Measurements from ENCODE around the gene KREMEN2.
A peak's percentile ranks its signal among the peaks of the same experiment; 100 is the strongest.

The KREMEN2 gene

DNA sequence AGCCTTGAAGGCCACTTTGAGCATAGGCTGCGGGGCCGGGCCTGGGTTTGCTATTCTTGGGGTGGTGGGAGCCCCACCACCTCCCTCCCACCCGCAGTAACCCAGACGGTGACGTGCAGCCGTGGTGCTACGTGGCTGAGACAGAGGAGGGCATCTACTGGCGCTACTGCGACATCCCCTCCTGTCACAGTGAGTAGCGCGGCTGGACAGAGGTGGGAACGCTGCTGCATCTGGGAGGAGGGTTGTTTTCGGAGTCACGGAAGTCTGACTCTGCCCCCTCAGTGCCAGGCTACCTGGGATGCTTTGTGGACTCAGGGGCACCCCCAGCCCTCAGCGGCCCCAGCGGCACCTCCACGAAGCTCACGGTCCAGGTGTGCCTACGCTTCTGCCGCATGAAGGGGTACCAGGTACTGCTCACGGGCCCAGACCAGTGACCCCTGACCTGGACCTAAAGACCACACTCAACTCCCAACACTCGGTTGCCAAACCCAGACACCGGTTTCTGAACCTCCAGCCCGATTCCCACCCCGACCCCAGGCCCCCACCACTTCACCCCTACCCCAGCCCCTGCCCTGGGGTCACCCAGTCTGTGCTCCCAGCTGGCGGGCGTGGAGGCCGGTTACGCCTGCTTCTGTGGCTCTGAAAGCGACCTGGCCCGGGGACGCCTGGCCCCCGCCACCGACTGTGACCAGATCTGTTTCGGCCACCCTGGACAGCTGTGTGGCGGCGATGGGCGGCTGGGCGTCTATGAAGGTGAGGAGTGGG, 2.1 kb downstream of the KREMEN2 start:
- H3K79me2 ChIP-seq (ENCODE audit: control insufficient read depth, insufficient read depth, low read length, unreplicated experiment) = no peaks in the 10 kb centered on the region
- H3K4me3 ChIP-seq (ENCODE audit: low read depth, low read length) = no peak overlapping the region
- H3K27ac ChIP-seq (ENCODE audit: low read depth, low read length) = no peak overlapping the region
- no peaks in the 10 kb centered on the region for H3K36me3 ChIP-seq (ENCODE audit: insufficient read depth, low read length)
- H3K27me3 ChIP-seq (ENCODE audit: insufficient read depth, low read length) = peaks cover 55% of the 10 kb centered on the region
- peaks cover 18% of the 10 kb centered on the region for H3K4me1 ChIP-seq (ENCODE audit: control insufficient read depth, insufficient read depth, low read length, unreplicated experiment)
- no peak overlapping the region for H2AFZ ChIP-seq (ENCODE audit: low read length, unreplicated experiment)

GRCh38 chr16:2966808-2967191, 2.7 kb downstream of the KREMEN2 start:
- Histone ChIP-seq H3K4me3 (ENCODE audit: low read depth, low read length) (no peak overlapping the region), H3K27ac (ENCODE audit: low read depth, low read length) (no peak overlapping the region), H2AFZ (ENCODE audit: low read length, unreplicated experiment) (no peak overlapping the region), H3K36me3 (ENCODE audit: insufficient read depth, low read length) (no peaks in the 10 kb centered on the region), H3K79me2 (ENCODE audit: control insufficient read depth, insufficient read depth, low read length, unreplicated experiment) (no peaks in the 10 kb centered on the region), H3K27me3 (ENCODE audit: insufficient read depth, low read length) (peaks cover 55% of the 10 kb centered on the region), H3K4me1 (ENCODE audit: control insufficient read depth, insufficient read depth, low read length, unreplicated experiment) (peaks cover 18% of the 10 kb centered on the region)

GRCh38 chr16:2967211-2967631, 3.1 kb downstream of the KREMEN2 start:
- Histone ChIP-seq H2AFZ (ENCODE audit: low read length, unreplicated experiment) (no peak overlapping the region), H3K36me3 (ENCODE audit: insufficient read depth, low read length) (no peaks in the 10 kb centered on the region), H3K4me1 (ENCODE audit: control insufficient read depth, insufficient read depth, low read length, unreplicated experiment) (peaks cover 18% of the 10 kb centered on the region), H3K27ac (ENCODE audit: low read depth, low read length) (no peak overlapping the region), H3K27me3 (ENCODE audit: insufficient read depth, low read length) (peaks cover 52% of the 10 kb centered on the region), H3K4me3 (ENCODE audit: low read depth, low read length) (no peak overlapping the region), H3K79me2 (ENCODE audit: control insufficient read depth, insufficient read depth, low read length, unreplicated experiment) (no peaks in the 10 kb centered on the region)

- Histone ChIP-seq H3K27me3 (ENCODE audit: insufficient read depth, low read length) (peaks cover 47% of the 10 kb centered on the region), H2AFZ (ENCODE audit: low read length, unreplicated experiment) (no peak overlapping the region), H3K27ac (ENCODE audit: low read depth, low read length) (no peak overlapping the region), H3K79me2 (ENCODE audit: control insufficient read depth, insufficient read depth, low read length, unreplicated experiment) (no peaks in the 10 kb centered on the region), H3K36me3 (ENCODE audit: insufficient read depth, low read length) (no peaks in the 10 kb centered on the region), H3K4me1 (ENCODE audit: control insufficient read depth, insufficient read depth, low read length, unreplicated experiment) (peaks cover 18% of the 10 kb centered on the region), H3K4me3 (ENCODE audit: low read depth, low read length) (no peak overlapping the region)
These were observed 3.7 kb downstream of the KREMEN2 start for GRCh38 chr16:2967721-2968161.

DNA sequence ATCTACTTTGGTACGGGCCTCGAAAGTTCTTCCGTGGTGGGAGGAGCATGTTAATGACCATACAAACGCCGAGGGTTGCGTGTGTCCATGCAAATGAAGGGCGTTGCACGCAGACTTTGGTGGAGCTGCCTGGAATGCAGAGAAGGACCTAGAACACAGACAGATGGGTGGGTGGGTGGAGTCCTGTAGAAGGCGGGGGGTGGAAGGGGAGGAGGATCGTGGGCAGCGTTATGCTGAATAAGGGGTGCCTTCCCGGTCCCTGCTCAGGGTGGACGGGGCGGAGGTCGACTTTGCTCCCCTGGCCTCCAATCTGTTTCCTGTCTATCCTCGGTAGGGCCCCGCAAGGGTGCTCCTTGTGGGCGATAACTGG, 4.3 kb downstream of the KREMEN2 start:
- Histone ChIP-seq H3K27me3 (ENCODE audit: insufficient read depth, low read length) (peaks cover 40% of the 10 kb centered on the region), H3K4me3 (ENCODE audit: low read depth, low read length) (peak overlapping the region; percentile 94), H3K4me1 (ENCODE audit: control insufficient read depth, insufficient read depth, low read length, unreplicated experiment) (peaks cover 18% of the 10 kb centered on the region), H3K79me2 (ENCODE audit: control insufficient read depth, insufficient read depth, low read length, unreplicated experiment) (no peaks in the 10 kb centered on the region), H3K36me3 (ENCODE audit: insufficient read depth, low read length) (no peaks in the 10 kb centered on the region), H2AFZ (ENCODE audit: low read length, unreplicated experiment) (no peak overlapping the region), H3K27ac (ENCODE audit: low read depth, low read length) (no peak overlapping the region)

GRCh38 chr16:2968738-2969544, 4.9 kb downstream of the KREMEN2 start, which contains the start of gene PAQR4:
Gene PAQR4, plus strand, starts transcription at chr16:2969348. Its CDS starts 327 bp downstream, at chr16:2969675.
- Histone ChIP-seq H2AFZ (ENCODE audit: low read length, unreplicated experiment) (peak within 1 kb of the TSS; percentile 91), H3K4me1 (ENCODE audit: control insufficient read depth, insufficient read depth, low read length, unreplicated experiment) (peaks cover 16% of the 10 kb centered on the region)

DNA sequence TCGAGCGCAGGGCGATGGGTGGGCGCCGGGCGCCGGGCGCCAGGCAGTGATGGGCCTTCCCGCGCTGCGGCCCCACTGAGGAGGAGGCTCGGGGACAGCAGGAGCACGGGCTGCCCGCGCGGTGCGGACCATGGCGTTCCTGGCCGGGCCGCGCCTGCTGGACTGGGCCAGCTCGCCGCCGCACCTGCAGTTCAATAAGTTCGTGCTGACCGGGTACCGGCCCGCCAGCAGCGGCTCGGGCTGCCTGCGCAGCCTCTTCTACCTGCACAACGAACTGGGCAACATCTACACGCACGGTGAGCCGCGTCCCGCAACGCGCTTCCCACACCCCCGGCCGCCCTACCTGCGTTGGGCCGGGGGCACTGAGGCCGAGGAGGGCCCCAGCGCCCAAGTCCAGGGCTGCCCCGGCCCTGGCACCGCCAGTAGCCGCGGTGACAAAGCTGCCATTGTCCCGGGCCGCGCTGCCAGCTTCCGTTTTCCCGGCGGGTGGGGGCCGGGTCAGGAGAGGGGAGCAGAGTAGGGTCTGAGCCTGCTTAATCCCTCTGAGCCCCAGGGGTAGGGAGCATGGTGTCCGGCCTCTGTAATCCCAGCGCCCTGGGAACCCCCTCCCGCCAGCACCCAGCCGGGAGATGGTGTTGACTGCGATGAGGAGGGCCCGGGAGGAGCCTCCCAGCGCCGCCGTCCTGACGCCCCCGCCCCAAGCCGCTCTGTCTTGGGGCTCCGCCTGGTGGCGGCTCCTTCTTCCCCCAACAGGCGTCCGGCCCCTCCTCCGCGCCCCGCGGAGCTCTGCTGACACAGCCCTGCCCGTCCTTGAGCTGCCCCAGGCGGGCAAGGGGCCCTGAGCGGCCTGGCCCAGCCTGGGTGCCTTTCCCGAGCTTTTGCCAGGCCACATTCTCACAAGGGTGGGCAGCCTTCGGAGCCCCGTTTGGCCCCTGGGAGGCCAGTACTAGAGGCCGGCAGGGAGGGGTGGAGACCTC, 5.8 kb downstream of the KREMEN2 start:
- peak overlapping the region; percentile 91 for H2AFZ ChIP-seq (ENCODE audit: low read length, unreplicated experiment)
- peaks cover 26% of the 10 kb centered on the region; the same call in 1 of the 2 replicates for H3K27me3 ChIP-seq (ENCODE audit: insufficient read depth, low read length)
- no peak overlapping the region for H3K27ac ChIP-seq (ENCODE audit: low read depth, low read length)
- peaks cover 9% of the 10 kb centered on the region for H3K4me1 ChIP-seq (ENCODE audit: control insufficient read depth, insufficient read depth, low read length, unreplicated experiment)
- no peaks in the 10 kb centered on the region for H3K36me3 ChIP-seq (ENCODE audit: insufficient read depth, low read length)
- H3K79me2 ChIP-seq (ENCODE audit: control insufficient read depth, insufficient read depth, low read length, unreplicated experiment) = no peaks in the 10 kb centered on the region
- peak overlapping the region; percentile 94 for H3K4me3 ChIP-seq (ENCODE audit: low read depth, low read length)

More at GRCh38 chr16:2968738-2969544, 4.9 kb downstream of the KREMEN2 start, which contains the start of gene PAQR4:
- H3K27me3 ChIP-seq (ENCODE audit: insufficient read depth, low read length) = peaks cover 35% of the 10 kb centered on the region
- no peaks in the 10 kb centered on the region for H3K79me2 ChIP-seq (ENCODE audit: control insufficient read depth, insufficient read depth, low read length, unreplicated experiment)
- H3K27ac ChIP-seq (ENCODE audit: low read depth, low read length) = no peak within 1 kb of the TSS
- no peaks in the 10 kb centered on the region for H3K36me3 ChIP-seq (ENCODE audit: insufficient read depth, low read length)
- peak within 1 kb of the TSS; percentile 94 for H3K4me3 ChIP-seq (ENCODE audit: low read depth, low read length)

DNA sequence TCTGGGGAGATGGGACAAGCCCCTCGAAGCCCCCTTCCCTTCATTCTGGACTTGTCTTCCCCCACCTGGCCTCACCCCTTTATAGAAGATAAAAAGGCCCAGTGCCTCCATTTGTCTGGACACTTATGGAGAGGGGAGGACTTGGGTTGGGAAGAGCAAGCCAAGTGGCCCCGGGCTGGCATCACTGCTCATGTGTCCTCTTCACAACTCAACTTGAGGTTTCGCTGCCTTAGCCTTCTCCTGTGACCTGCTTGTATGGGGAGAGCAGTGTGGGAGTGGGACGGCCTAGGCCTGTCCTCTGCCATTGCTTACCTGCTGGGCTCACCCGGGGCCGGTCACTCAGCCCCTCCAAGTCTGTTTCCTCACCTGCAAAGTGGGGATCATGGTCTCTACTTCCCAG, 6.5 kb downstream of the KREMEN2 start:
- H3K4me1 ChIP-seq (ENCODE audit: control insufficient read depth, insufficient read depth, low read length, unreplicated experiment) = peaks cover 9% of the 10 kb centered on the region

DNA sequence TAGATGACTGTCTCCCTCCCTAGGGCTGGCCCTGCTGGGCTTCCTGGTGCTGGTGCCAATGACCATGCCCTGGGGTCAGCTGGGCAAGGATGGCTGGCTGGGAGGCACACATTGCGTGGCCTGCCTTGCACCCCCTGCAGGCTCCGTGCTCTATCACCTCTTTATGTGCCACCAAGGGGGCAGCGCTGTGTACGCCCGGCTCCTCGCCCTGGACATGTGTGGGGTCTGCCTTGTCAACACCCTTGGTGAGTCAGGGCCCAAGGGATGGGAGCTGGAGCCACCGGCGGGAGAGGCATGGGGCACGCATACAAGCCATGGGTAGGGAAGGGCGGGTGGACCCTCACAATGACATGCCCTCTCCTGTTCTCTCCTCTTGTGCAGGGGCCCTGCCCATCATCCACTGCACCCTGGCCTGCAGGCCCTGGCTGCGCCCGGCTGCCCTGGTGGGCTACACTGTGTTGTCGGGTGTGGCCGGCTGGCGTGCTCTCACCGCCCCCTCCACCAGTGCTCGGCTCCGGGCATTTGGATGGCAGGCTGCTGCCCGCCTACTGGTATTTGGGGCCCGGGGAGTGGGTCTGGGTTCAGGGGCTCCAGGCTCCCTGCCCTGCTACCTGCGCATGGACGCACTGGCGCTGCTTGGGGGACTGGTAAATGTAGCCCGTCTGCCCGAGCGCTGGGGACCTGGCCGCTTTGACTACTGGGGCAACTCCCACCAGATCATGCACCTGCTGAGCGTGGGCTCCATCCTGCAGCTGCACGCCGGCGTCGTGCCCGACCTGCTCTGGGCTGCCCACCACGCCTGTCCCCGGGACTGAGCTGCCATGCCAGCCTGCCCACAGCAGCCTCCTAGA, 7.3 kb downstream of the KREMEN2 start:
- Histone ChIP-seq H3K79me2 (ENCODE audit: control insufficient read depth, insufficient read depth, low read length, unreplicated experiment) (no peaks in the 10 kb centered on the region), H3K4me3 (ENCODE audit: low read depth, low read length) (peak overlapping the region; percentile 94; the same call in 1 of the 2 replicates), H3K36me3 (ENCODE audit: insufficient read depth, low read length) (no peaks in the 10 kb centered on the region), H2AFZ (ENCODE audit: low read length, unreplicated experiment) (no peak overlapping the region), H3K4me1 (ENCODE audit: control insufficient read depth, insufficient read depth, low read length, unreplicated experiment) (peaks cover 9% of the 10 kb centered on the region), H3K27ac (ENCODE audit: low read depth, low read length) (no peak overlapping the region), H3K27me3 (ENCODE audit: insufficient read depth, low read length) (peaks cover 18% of the 10 kb centered on the region; the same call in 1 of the 2 replicates)

More for the DNA sequence above, 6.5 kb downstream of the KREMEN2 start:
- H3K27ac ChIP-seq (ENCODE audit: low read depth, low read length) = no peak overlapping the region
- no peaks in the 10 kb centered on the region for H3K79me2 ChIP-seq (ENCODE audit: control insufficient read depth, insufficient read depth, low read length, unreplicated experiment)
- no peaks in the 10 kb centered on the region for H3K36me3 ChIP-seq (ENCODE audit: insufficient read depth, low read length)
- no peak overlapping the region for H2AFZ ChIP-seq (ENCODE audit: low read length, unreplicated experiment)
- H3K27me3 ChIP-seq (ENCODE audit: insufficient read depth, low read length) = peaks cover 22% of the 10 kb centered on the region; the same call in 1 of the 2 replicates
- peak overlapping the region; percentile 94 for H3K4me3 ChIP-seq (ENCODE audit: low read depth, low read length)

Data from ACC112 (cell line).